HG03280 (cell line): ENCODE results near the gene SGCG.

ENCODE experiments used
- ATAC-seq: cut with Tn5 transposase; IDR thresholded peaks from one replicate; pipeline ENCODE4 v1.9.1; 2021; ENCODE audit warnings: mild to moderate bottlenecking, moderate library complexity; ENCODE audit not compliant: unreplicated experiment

SGCG gene

DNA sequence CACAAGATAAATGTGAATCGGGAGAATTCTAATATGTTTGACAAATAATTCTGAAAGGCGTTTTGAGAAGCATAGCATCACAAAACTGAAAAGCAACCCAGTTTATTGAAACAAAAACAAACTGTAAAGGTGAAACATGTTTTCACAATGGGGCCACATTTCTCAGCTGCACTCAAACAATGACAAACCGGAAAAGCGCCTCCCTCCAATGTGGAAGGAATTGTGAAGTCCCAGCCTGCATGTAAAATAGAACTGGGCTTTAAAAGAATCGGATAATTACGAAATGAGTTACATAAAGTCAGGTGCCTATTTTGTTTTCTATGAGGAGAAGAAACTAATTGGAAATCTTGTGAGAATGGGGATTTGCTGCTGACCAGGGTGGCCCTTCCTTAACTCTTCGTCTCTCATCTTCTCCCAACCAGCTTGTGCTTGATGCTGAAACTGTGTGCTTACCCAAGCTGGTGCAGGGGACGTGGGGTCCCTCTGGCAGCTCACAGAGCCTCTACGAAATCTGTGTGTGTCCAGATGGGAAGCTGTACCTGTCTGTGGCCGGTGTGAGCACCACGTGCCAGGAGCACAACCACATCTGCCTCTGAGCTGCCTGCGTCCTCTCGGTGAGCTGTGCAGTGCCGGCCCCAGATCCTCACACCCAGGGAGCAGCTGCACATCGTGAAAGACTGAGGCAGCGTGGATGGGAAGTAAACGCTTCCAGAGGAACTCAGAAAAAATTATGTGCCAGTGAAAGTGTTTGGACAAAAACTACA lies 143.3 kb downstream of the SGCG start:
- ATAC-seq = no peak

DNA sequence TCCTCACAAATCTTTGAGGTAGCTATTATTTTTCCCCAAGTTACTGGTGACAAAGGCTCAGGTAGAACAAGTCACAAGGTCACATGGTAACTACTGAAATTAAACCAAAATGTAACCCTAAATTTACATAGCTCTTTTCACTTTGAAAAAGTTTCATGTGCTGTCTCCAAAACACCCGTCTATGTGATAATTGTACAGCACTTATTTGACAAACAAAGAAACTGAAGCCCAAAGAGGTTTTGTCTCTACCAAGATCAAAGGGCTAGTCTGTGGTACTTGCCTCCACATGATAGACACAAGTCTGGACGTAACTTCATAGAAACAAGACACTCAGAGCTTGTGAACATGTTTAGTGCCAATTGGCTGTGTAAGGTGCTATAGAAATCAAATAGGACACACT lies 144.4 kb downstream of the SGCG start:
- ATAC-seq = no peak

DNA sequence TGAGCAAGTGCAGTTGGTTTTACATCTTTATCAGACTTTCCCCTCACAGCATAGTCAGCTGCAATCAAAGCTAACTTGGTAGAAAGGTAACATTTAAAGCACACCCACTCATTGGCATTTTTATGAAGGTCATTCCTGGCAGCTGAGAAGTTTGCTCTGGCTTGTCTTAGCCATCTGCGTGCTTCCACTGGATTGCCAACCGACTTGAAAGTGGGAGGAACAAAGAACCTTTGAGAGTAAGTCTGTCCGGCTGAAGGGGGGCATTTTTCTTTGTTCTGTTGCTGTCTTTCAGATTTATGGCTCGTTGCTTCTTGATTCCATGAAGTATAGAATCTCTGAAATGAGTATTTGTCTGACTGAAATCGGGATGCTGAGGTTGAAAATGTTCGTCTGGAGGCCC lies 149.6 kb downstream of the SGCG start:
- ATAC-seq = no peak

DNA sequence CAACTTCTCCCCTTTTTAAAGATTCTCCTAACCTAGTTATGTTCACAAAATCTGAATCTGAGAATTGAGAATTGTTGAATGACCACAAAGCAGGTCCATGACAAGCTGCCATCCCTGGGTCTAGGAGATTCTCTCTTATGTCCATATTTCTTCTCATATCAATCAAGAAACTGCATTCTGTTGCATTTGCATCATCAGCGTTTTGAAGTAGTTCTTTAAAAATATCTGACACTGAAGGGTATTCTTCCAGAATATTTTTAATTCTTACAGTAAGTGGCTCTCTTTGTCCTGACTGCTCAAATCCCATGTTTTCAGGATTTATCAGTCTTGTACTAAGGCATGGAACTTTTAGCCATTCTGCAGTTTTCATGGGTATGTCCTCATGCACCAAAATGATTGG lies 158.4 kb downstream of the SGCG start:
- ATAC-seq = no peak

DNA sequence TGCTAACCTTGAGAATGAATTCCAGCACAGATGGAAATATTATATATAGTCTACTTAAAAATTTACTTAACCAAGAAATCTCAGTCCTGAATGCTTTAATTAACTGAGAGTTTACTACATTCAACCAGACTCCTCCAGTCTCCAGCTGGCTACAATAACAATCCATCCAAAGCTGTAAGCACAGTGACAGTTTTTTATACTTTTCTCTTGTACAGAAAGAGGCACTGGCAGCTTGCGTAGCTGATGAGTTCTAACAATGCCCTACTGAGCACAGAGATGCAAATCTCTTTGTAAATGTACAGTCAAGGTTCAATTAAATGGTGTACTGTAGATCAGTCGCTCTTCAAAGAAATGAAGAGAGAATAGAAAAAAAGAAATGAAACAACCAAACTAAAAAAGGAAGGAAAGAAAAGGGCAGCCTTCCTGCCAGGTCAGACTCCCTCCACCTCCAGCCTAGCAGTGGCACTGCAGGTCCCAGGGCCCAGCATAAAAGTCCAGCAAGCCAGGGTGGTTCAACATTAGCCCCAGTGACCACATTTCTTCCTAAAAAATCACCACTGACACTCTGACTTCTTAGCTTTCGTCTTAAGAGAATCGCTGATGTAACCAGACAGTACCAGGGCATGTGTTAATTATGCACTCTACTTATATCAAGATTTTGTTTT lies 164.3 kb downstream of the SGCG start:
- ATAC-seq = no peak

DNA sequence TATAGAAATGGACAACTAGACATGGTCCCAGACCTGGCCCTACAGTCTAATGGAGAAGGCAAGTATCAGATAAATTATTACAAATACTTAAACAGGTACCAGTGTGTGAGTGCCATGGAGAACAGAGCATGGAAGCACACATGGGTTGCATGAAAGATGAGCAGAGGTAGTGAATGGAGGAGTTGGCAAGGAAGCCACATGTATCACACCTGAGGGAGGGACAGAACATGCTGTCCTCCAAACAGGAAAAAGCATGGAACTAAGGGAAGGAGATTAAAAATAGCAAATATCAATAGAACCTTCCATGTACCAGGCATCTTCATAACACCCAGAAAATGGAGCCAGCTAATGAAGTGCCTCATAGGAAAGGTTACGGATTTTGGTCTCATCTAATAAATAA lies 166.8 kb downstream of the SGCG start:
- ATAC-seq = no peak

DNA sequence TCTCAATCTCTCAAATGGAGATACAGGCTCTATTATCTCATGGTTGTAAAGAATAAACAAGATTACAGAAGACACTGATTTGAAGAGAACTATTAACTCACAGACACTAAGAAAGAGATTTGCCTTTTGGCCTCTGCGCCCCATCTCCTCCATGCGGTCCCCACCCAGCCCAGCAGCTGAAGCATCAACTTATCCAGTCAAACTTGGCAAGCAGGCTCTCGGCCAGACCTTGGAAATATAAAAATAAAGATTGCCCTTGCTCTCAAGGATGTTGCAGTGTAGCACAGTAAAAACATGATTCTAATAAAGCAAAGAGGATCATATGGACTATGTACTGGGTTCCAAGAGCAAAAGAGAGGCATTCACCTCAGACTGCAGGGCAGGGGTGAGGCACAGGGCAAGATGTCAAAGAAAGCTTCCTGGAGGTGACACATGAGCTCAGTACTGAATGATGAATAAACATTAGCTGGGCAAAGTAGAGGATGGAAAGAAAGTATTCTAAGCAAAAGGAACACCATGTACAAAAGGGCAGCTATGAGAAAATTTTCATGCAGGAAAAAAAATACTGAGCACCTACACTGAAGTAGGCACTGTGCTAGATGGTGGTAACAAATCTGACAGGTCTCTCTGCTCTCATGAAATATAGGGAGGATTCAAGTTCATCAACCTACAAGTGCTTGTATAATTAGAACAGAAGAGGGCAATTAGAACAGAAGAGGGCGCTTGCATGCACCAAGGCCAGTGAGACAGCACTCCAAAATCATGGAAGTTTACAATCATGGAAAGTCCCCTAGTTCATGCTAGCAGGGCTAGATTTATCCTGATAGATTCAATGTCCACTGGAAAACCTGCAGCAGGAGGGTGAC lies 167.7 kb downstream of the SGCG start:
- no peak for ATAC-seq

DNA sequence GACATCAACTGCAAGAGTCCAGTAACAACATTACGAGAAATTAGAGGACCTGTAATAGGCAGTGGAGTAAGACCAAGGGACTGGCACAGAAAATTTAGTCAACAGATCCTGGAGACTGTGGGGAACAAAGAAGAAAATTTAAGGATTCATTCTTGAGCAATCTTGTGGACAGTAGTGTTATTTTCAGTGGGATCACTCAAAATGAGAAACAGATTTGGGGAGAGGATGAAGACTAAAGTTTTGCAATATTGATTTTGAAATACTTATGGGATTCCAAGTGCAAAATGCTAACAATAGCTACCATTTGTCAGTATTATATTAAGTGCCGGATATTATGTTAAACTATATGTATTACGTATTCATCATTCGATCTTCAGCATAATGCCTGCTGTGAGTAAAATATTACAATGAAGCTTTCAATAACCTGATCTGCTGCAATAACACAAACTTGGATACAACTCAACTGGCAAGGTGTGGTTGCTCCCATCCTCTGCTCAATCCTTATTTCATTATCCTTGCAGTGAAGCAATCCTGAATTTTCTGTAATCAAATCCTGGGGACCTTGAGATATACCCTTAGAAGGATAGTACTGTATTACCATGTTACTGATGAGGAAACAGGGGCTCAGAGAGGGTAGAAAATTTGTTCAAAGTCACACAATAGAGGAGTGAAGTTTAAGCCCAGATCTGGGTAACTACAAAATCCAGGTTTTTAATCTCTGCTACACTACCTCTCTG lies 168.6 kb downstream of the SGCG start:
- ATAC-seq = no peak

DNA sequence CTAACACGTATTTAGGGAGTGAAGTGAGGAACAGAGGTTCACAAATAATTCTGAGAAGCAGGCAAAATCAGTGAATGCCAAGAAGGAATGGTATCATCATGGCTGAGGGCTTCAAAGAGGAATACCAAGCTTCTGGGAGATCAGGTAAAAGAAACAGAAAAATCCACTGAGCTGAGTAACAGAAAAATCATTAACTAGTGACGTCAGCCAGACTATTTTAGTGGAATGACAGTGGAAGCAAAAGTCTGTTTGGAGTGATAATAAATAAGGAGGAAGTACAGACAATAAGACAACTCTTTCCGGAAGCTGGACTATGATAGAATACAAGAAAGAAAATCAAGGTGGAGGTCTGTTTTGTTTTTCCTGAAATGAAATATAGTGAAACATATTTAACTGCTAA lies 169.2 kb downstream of the SGCG start:
- ATAC-seq = no peak

DNA sequence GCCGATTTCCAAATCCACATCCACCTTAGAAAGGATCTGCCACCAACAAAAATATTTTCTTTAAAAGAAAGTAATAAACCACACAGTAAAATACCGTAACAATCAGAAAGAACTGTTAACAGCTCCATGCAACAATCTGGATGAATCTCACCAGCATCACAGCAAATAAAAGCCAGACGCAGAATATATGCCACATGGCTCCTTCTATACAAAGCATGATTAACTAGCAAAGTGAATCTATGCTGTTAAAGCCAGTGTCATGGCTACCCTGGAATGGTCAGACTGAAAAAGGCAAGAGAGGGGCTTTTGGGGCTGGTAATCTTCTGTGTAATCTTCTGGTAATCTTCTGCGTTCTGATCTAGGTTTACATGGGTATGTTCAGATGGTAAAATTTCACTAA lies 171.4 kb downstream of the SGCG start:
- ATAC-seq = no peak

DNA sequence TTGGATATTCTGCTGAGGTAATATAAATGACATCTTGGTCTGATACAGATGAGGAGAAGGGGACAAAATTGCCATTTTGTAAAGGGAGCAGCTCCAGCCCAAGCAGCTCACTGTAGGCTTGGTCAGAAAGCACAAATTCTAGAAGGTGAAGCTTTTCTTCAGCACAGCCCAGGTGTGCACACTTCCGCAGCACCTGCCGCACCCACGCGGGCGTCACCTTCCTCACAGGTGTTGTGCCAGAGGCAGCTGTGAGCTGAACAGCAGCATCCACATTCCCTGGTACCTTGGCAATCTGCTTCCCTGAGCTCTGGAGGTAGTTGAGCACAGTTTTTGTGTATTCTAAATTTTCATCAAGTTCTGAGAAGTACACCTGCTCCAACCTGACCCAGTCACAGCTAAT lies 173.7 kb downstream of the SGCG start:
- no peak for ATAC-seq

DNA sequence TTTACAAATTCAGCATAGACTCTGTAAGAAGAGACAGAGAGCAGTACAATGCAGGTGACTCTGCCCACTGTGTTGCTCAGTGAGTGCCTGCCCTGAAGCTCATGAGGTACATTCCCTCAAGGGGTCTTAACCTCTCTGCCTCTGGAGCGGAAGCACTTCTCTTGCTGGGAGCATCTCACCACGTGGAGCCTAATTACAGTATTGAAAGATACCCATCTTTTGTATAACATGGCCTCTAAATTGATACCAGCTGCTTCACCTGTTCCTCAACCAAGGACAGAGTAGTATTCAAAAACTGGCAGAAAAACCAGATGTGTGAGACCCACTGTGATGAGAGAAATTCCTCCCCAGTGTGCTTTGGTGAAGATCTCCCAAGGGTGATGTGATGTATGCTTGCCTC lies 175.6 kb downstream of the SGCG start:
- no peak for ATAC-seq

DNA sequence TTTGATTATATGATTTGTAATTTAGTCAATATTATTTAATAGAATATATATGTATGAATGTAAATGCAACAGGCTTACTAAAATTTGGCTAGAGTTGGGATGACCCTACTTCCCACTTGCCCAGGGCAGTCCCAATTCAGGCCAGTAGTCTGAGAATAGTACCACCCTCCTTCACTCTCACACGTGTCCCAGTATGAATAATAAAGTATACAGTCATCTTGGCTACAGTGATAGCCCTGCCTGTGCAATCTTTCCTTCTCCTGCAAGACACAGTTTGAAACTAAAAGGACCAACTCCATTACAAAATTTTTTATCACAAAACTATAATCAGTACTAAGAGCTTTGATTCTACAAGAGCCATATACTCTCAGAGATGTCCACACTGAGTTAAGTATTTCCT lies 176.6 kb downstream of the SGCG start:
- no peak for ATAC-seq

DNA sequence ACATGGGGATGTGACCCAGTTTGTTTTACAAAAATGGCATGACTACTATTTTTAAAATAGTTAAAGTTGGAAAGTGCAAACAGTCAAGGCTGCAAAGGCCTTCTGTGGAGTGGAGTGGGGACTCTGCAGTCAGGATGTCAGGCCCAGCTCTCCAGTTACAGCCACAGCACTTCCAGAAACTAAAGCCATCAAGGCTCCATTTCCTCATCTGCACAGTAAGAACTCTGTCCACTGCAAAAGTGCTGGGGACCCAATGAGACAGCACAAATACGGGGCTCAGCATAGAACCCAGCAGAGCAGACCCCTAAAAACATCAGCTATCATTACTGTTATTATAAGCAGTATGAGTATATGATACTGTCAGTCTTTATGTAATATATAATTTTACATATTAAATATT lies 179.1 kb downstream of the SGCG start:
- no peak for ATAC-seq

DNA sequence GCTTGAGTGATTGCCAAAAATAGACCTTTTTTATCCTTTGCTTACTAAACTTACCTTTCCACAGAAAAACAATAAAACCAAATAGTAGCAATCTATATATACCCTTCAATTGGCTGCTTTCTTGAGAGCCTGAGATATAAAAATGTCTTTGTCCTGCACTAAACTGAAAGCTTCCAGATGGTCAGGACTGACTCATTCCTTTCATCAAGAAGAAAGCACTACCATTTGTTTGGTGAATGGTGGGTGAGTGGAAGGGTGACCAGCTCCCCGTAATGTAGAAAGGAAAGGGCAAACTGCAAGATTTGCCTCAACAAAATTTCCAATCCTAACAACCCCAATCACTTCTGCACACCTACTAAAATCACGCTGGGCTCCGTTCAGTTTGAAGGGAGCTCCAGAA lies 184.9 kb downstream of the SGCG start:
- ATAC-seq = no peak

DNA sequence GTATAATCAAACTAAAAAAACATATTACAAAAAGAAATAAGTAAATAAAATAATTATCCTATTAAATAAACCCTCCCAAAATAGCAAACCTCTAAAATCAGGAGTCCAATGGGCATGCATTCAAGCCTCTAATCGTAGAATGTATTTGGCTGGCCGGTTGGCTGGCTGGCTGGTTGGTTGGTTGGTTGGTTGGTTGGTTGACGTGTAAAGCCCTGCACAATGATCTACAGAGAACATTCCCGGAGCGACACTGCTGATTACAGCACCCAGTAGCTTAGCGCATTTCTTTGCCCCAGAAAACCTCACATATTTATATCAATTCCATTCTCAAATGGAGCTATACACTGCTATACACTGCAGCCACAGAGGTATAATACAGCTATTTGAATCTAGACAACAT lies 187.1 kb downstream of the SGCG start:
- no peak for ATAC-seq

DNA sequence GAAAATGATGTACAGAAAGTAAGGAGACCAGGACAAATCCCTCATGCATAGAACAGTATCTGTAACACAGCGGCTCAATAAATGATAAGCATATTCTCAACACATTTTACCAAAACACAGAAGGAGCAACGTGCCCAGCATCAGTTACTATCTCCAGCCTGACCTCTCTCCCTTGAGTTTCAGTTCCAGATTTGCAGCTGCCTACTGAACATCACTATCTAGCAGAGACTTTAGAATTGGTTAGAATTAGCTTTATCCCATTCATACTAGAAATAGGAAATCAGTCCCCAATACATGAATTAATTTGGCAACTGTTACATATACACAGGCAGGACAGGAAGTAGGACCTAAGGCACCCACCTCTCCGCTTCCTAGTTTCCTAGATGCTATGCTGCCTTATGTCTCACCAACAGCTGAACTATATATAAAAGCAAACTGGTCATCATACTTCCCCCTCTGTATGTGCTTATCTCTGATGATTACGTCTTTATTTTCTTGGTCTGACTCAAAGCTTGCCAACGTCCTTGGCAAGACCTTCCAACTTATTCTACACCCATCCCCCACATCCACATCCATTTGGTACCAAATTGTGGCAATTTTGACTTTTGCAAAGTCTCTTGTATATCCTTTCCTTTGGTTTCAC lies 191.6 kb downstream of the SGCG start:
- no peak for ATAC-seq
